ENCODE data around the gene UNC119. TPM values are rescaled to one million over a fixed set of nuclear protein-coding genes. Genes with fewer than 3 reads are reported as not detected.

The UNC119 gene
- total and polyA plus RNA-seq, 2 experiments from 2014 or later, result 39.0 to 78.4 TPM

DNA sequence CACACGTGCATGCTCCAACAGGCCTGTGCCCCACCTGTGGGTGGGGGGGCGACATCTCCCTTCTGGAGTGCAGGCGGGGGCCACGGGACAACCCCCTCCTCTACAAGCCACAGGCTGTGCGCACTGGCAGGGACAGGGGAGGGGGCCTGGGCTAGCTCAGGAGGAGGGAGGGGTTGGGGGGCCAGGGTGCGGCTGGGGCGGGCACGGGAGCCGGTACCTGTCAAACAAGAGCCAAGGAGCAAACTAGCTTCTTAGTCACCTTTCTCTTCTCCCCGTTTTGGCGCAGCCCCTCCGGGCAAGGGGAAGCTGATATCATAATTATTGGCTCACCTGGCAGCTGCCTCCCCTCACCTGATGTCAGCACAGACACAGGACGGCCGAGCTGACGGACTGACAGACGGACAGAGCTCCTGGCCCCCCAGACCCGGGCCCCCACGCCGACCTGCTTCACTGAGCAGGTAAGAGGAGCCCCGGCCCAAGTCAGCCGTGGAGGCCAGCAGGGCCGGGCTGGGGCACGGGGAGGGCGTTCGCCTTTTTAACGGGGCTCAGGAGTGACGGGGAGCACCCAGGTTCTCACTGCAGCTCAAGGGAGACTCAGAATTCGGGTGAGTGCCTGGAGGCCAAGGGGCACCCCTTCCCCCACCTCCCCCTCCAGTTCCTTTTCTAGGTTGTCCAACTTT, 46.3 kb downstream of the UNC119 start, which contains the start of gene FOXN1:
Gene FOXN1, plus strand, starts transcription at position 363 of the 680 bp plus-strand sequence. CDS start 17,622 bp downstream, outside the sequence.
- no peaks in the 10 kb centered on the region for H3K36me3 Mint-ChIP-seq (ENCODE audit: low read depth)
- no peak within 1 kb of the TSS; the same call in 2 of the 3 replicates for H3K4me3 Mint-ChIP-seq
- ATAC-seq (no peak), DNase-seq (ENCODE audit: low spot score) (no peak)
- peaks cover 24% of the 10 kb centered on the region for H3K4me1 Mint-ChIP-seq
- H3K9me3 Mint-ChIP-seq, result no peaks in the 10 kb centered on the region
- peaks cover 15% of the 10 kb centered on the region; the same call in 1 of the 2 replicates for H3K4me1 ChIP-seq (ENCODE audit: insufficient read depth)
- no peak within 1 kb of the TSS for H3K27ac Mint-ChIP-seq
- H3K27ac ChIP-seq (ENCODE audit: low read depth), result no peak within 1 kb of the TSS
- H3K27me3 ChIP-seq (ENCODE audit: insufficient read depth), result 0 out of 2 replicates have a peak, but pooled peaks cover 6% of the 10 kb centered on the region
- H3K4me2 ChIP-seq, result no peak within 1 kb of the TSS
- no peaks in the 10 kb centered on the region for H3K36me3 ChIP-seq (ENCODE audit: insufficient read depth)
- H2AFZ ChIP-seq, result 0 out of 2 replicates have a peak within 1 kb of the TSS, but pooled peaks have one; percentile 99
- H3F3A ChIP-seq (replicated peaks; ENCODE audit: low read depth), result no peaks in the 10 kb centered on the region
- H3K79me2 ChIP-seq (replicated peaks; ENCODE audit: insufficient read depth), result no peaks in the 10 kb centered on the region
- TF ChIP-seq ZNF114 (CRISPR knock-in tag; IDR thresholded peaks at IDR 0.05) (no peak), CTCF (conservative IDR thresholded peaks at IDR 0.05; ENCODE audit: low read depth in 2 of 2) (no peak), REST (IDR thresholded peaks at IDR 0.05; ENCODE audit: unreplicated experiment) (no peak)
- no peaks in the 10 kb centered on the region for H3K9me2 ChIP-seq (ENCODE audit: insufficient read depth)
- H3K27me3 Mint-ChIP-seq (ENCODE audit: insufficient read depth, low read depth, poor library complexity), result peaks cover 7% of the 10 kb centered on the region
- no peak within 1 kb of the TSS for H3K4me3 ChIP-seq
- no peaks in the 10 kb centered on the region for H4K20me1 ChIP-seq (replicated peaks; ENCODE audit: insufficient read depth)

GRCh38 chr17:28503420-28503819, 49.0 kb downstream of the UNC119 start:
- Mint-ChIP-seq H3K27me3 (ENCODE audit: insufficient read depth, low read depth, poor library complexity) (peaks cover 5% of the 10 kb centered on the region), H3K4me3 (no peak overlapping the region), H3K27ac (no peak overlapping the region), H3K36me3 (ENCODE audit: low read depth) (no peaks in the 10 kb centered on the region), H3K9me3 (no peaks in the 10 kb centered on the region), H3K4me1 (peaks cover 27% of the 10 kb centered on the region)
- no peak overlapping the region for H2AFZ ChIP-seq
- ATAC-seq (no peak), DNase-seq (ENCODE audit: low spot score) (no peak)
- H3K4me1 ChIP-seq (ENCODE audit: insufficient read depth), result peaks cover 15% of the 10 kb centered on the region; the same call in 1 of the 2 replicates
- 0 out of 2 replicates have a peak, but pooled peaks cover 5% of the 10 kb centered on the region for H3K27me3 ChIP-seq (ENCODE audit: insufficient read depth)
- H3K27ac ChIP-seq (ENCODE audit: low read depth), result no peak overlapping the region
- H3K9me2 ChIP-seq (ENCODE audit: insufficient read depth), result no peaks in the 10 kb centered on the region
- H3K4me3 ChIP-seq, result no peak overlapping the region
- H3K36me3 ChIP-seq (ENCODE audit: insufficient read depth), result no peaks in the 10 kb centered on the region
- no peaks in the 10 kb centered on the region for H3K79me2 ChIP-seq (replicated peaks; ENCODE audit: insufficient read depth)
- no peak overlapping the region for H3K4me2 ChIP-seq
- H4K20me1 ChIP-seq (replicated peaks; ENCODE audit: insufficient read depth), result no peaks in the 10 kb centered on the region
- H3F3A ChIP-seq (replicated peaks; ENCODE audit: low read depth), result no peaks in the 10 kb centered on the region
- TF ChIP-seq JUNB (IDR thresholded peaks at IDR 0.05; ENCODE audit: unreplicated experiment), result no peak
- no peak for TF ChIP-seq EZH2 (IDR thresholded peaks at IDR 0.05; ENCODE audit: low read depth, unreplicated experiment)
- TF ChIP-seq EZH2phosphoT487 (IDR thresholded peaks at IDR 0.05; ENCODE audit: unreplicated experiment), result no peak
- no peak for TF ChIP-seq POLR2AphosphoS5 (IDR thresholded peaks at IDR 0.05; ENCODE audit: low read depth)
- no peak for TF ChIP-seq ETS1 (IDR thresholded peaks at IDR 0.05)
- no peak for TF ChIP-seq NANOG (IDR thresholded peaks at IDR 0.05; ENCODE audit: borderline replicate concordance)
- TF ChIP-seq REST (IDR thresholded peaks at IDR 0.05; ENCODE audit: unreplicated experiment), result no peak
- no peak for TF ChIP-seq ZNF114 (CRISPR knock-in tag; IDR thresholded peaks at IDR 0.05)
- TF ChIP-seq ZNF331 (CRISPR knock-in tag; IDR thresholded peaks at IDR 0.05; ENCODE audit: low read depth), result no peak
- no peak for TF ChIP-seq CREB1 (CRISPR knock-in tag; IDR thresholded peaks at IDR 0.05; ENCODE audit: low read depth)

All from GM23338 (cell line).